Kidney epithelial cell (primary cell): ENCODE results near the gene ASTN1. TPM values are rescaled to one million over a fixed set of nuclear protein-coding genes. Genes with fewer than 3 reads are reported as not detected.

Experiments
- DNase-seq: peaks from one replicate; pipeline ENCODE4 v3.0.0-alpha.2; 2010; ENCODE audit warnings: low read depth
- H3K27me3 ChIP-seq: 2 replicates; pipeline ENCODE4 v1.6.0; 2011; ENCODE audit warnings: low read length; ENCODE audit not compliant: control insufficient read depth, insufficient read depth
- H3K36me3 ChIP-seq: 2 replicates; pipeline ENCODE4 v1.5.1; 2011; ENCODE audit warnings: low read length; ENCODE audit not compliant: control insufficient read depth, insufficient read depth
- H3K4me3 ChIP-seq: 2 replicates; pipeline ENCODE4 v1.5.1; 2011; ENCODE audit warnings: low read depth, mild to moderate bottlenecking, control low read depth, low read length
- CTCF ChIP-seq: IDR thresholded peaks from 2 replicates; pipeline ENCODE4 v1.5.1; 2011; ENCODE audit warnings: mild to moderate bottlenecking, moderate library complexity, low read length, control low read depth, inconsistent platforms; ENCODE audit not compliant: insufficient read depth, poor library complexity, severe bottlenecking
- total RNA-seq: library from RNA; depleted of rRNA; stranded (reverse); fragments of >200 nt; gene quantifications from 2 replicates; pipeline ENCODE4 v1.2.3, GENCODE V29; 2015

The ASTN1 gene
- total RNA-seq, 1 donor from 2014 or later, result 0.21 TPM

GRCh38 chr1:177002891-177003290, 161.6 kb downstream of the ASTN1 start:
- TF ChIP-seq CTCF, result no peak
- no peak overlapping the region for H3K4me3 ChIP-seq
- no peaks in the 10 kb centered on the region for H3K27me3 ChIP-seq
- H3K36me3 ChIP-seq, result no peaks in the 10 kb centered on the region
- DNase-seq, result no peak

GRCh38 chr1:177001556-177001955, 163.0 kb downstream of the ASTN1 start:
- no peak for DNase-seq
- H3K36me3 ChIP-seq, result no peaks in the 10 kb centered on the region
- no peaks in the 10 kb centered on the region for H3K27me3 ChIP-seq

GRCh38 chr1:176998183-176998795, 166.2 kb downstream of the ASTN1 start:
- no peak overlapping the region for H3K4me3 ChIP-seq
- peaks cover 2% of the 10 kb centered on the region for H3K27me3 ChIP-seq
- no peaks in the 10 kb centered on the region for H3K36me3 ChIP-seq
- no peak for DNase-seq
- no peak for TF ChIP-seq CTCF

More at GRCh38 chr1:177001556-177001955, 163.0 kb downstream of the ASTN1 start:
- no peak for TF ChIP-seq CTCF
- no peak overlapping the region for H3K4me3 ChIP-seq

GRCh38 chr1:176996456-176997090, 167.9 kb downstream of the ASTN1 start:
- no peak for TF ChIP-seq CTCF
- Histone ChIP-seq H3K36me3 (no peaks in the 10 kb centered on the region), H3K4me3 (no peak overlapping the region), H3K27me3 (peaks cover 2% of the 10 kb centered on the region)
- no peak for DNase-seq

- no peak for TF ChIP-seq CTCF
- no peaks in the 10 kb centered on the region for H3K36me3 ChIP-seq
- H3K4me3 ChIP-seq, result no peak overlapping the region
- H3K27me3 ChIP-seq, result peaks cover 2% of the 10 kb centered on the region
- no peak for DNase-seq
These were observed 169.4 kb downstream of the ASTN1 start for GRCh38 chr1:176994931-176995596.
